B cell (primary cell): Measurements from ENCODE around the gene SPDYE3. TPM values are rescaled to one million over a fixed set of nuclear protein-coding genes. Genes with fewer than 3 reads are reported as not detected.
"Not testable (repeated sequence)": the region's sequence is repeated elsewhere in the genome, so short reads cannot be mapped to it uniquely, and the experiment has no call there.

ENCODE experiments used
- ATAC-seq: fragments of 200-7000 bp; cut with Tn5 transposase; one replicate; pipeline ENCODE4 v1.10.0; 2021; ENCODE audit warnings: low read depth, mild to moderate bottlenecking, moderate number of reproducible peaks, moderate library complexity
- CTCF ChIA-PET: fragments of 350-600 bp; sonication (Branson Sonifier 250); formaldehyde crosslinking; loops from one replicate; lab custom pipeline; 2021; ENCODE audit warnings: antibody characterized with exemption, inconsistent platforms; lab: Charles Lee
- POLR2A ChIA-PET: fragments of 350-600 bp; sonication (Branson Sonifier 250); formaldehyde crosslinking; loops from one replicate; lab custom pipeline; 2021; ENCODE audit warnings: antibody characterized with exemption; lab: Charles Lee
- DNase-seq: peaks from one replicate; pipeline ENCODE4 v3.0.0; 2013
- H2AFZ ChIP-seq: 2 replicates; pipeline ENCODE4 v1.6.1; 2012; ENCODE audit warnings: mild to moderate bottlenecking, low read depth, low read length; ENCODE audit not compliant: insufficient read depth, poor library complexity, severe bottlenecking
- H3K27ac ChIP-seq, 2 donors: 1 replicate in 1 of 2; 2 replicates in 1 of 2; pipeline ENCODE4 v1.5.1; 2012 to 2013; ENCODE audit warnings: low read length in 2 of 2, mild to moderate bottlenecking in 2 of 2, moderate library complexity in 1 of 2
- H3K27me3 ChIP-seq, 4 experiments: fragments of 200-600 bp in 1 of 4; sonication (generic) in 1 of 4; replicated peaks in 1 of 4; 1 replicate in 2 of 4; 2 replicates in 2 of 4; pipeline versions ENCODE4 v1.6.1 to v1.7.0; 2013 to 2016; ENCODE audit warnings: low read length in 3 of 4, mild to moderate bottlenecking in 2 of 4, mixed read lengths in 1 of 4, moderate library complexity in 1 of 4; ENCODE audit not compliant: insufficient read depth in 4 of 4, control insufficient read depth in 3 of 4; ENCODE audit errors: control extremely low read depth in 1 of 4
- H3K36me3 ChIP-seq, 2 experiments: replicated peaks in 1 of 2; 1 replicate in 1 of 2; 2 replicates in 1 of 2; pipeline versions ENCODE4 v1.6.1 to v1.7.1; 2013; ENCODE audit warnings: low read length in 1 of 2; ENCODE audit not compliant: insufficient read depth in 2 of 2, control insufficient read depth in 1 of 2; ENCODE audit errors: control extremely low read depth in 1 of 2, extremely low read depth in 1 of 2
- H3K4me1 ChIP-seq, 2 donors: fragments of 200-600 bp in 1 of 2; sonication (generic) in 1 of 2; 1 replicate in 1 of 2; 2 replicates in 1 of 2; pipeline versions ENCODE4 v1.5.1 to v1.6.1; 2013 to 2017; ENCODE audit warnings: low read length in 2 of 2; ENCODE audit not compliant: control insufficient read depth in 2 of 2, insufficient read depth in 2 of 2
- H3K4me2 ChIP-seq: replicated peaks from 2 replicates; pipeline ENCODE3; 2012; ENCODE audit warnings: mild to moderate bottlenecking, low read depth, low read length; ENCODE audit not compliant: poor library complexity, severe bottlenecking
- H3K4me3 ChIP-seq, 5 experiments: fragments of 200-600 bp in 1 of 5; sonication (generic) in 1 of 5; 1 replicate in 3 of 5; 2 replicates in 2 of 5; pipeline versions ENCODE4 v1.5.1 to v1.7.0; 2011 to 2016; ENCODE audit warnings: low read length in 4 of 5, mild to moderate bottlenecking in 4 of 5, low read depth in 2 of 5, control low read depth in 1 of 5, moderate library complexity in 1 of 5; ENCODE audit not compliant: insufficient read depth in 1 of 5; ENCODE audit errors: control extremely low read depth in 1 of 5, extremely low read depth in 1 of 5
- H3K79me2 ChIP-seq: fragments of 200-600 bp; sonication (generic); one replicate; pipeline ENCODE4 v1.6.0; 2016; ENCODE audit warnings: low read length; ENCODE audit not compliant: control insufficient read depth, insufficient read depth
- H3K9ac ChIP-seq: fragments of 200-600 bp; sonication (generic); 2 replicates; pipeline ENCODE4 v1.6.1; 2017; ENCODE audit warnings: mild to moderate bottlenecking, low read length, moderate library complexity
- H3K9me3 ChIP-seq, 3 donors: one replicate each; pipeline versions ENCODE4 v1.6.1 to v1.7.1; 2013; ENCODE audit warnings: low read length in 2 of 3; ENCODE audit not compliant: control insufficient read depth in 2 of 3, insufficient read depth in 1 of 3; ENCODE audit errors: control extremely low read depth in 1 of 3
- H4K20me1 ChIP-seq: 2 replicates; pipeline ENCODE4 v1.6.0; 2012; ENCODE audit warnings: mild to moderate bottlenecking, low read length; ENCODE audit not compliant: insufficient read depth, control insufficient read depth, poor library complexity, severe bottlenecking
- H3K27ac Mint-ChIP-seq: one replicate; pipeline ENCODE4 v1.8.0; 2021; ENCODE audit warnings: mixed read lengths
- H3K27me3 Mint-ChIP-seq: one replicate; pipeline ENCODE4 v1.8.0; 2021; ENCODE audit warnings: mixed read lengths
- H3K4me1 Mint-ChIP-seq: one replicate; pipeline ENCODE4 v1.8.0; 2021; ENCODE audit warnings: mixed read lengths
- H3K4me3 Mint-ChIP-seq: one replicate; pipeline ENCODE4 v1.8.0; 2021; ENCODE audit warnings: mixed read lengths
- H3K9me3 Mint-ChIP-seq: one replicate; pipeline ENCODE4 v1.8.0; 2022; ENCODE audit warnings: mixed read lengths; ENCODE audit not compliant: insufficient read depth
- WGBS: methylation state at CpG from one replicate; pipeline ENCODE4 v1.1.5; 2013; ENCODE audit warnings: missing lambda C conversion rate; ENCODE audit not compliant: insufficient coverage; 5-methylcytosine and 5-hydroxymethylcytosine counted together
- intact Hi-C: fragments of 100-400 bp; cut with micrococcal nuclease; formaldehyde crosslinking; loops from one replicate; pipeline ENCODE4 v1.10.0; 2022
- polyA plus RNA-seq: library from polyadenylated mRNA; depleted of rRNA; stranded (reverse); fragments of >200 nt; gene quantifications from 2 replicates; pipeline ENCODE4 v1.2.3, GENCODE V29; 2012
- total RNA-seq, 2 donors: library from RNA; stranded (reverse); fragments of 120-200 nt in 1 of 2; gene quantifications; 1 replicate in 1 of 2; 2 replicates in 1 of 2; pipeline versions ENCODE4 v1.2.3 to v1.2.4, GENCODE V29; 2013 to 2022

Gene SPDYE3
- total and polyA plus RNA-seq, 2 donors (not counting 1 experiment from before 2014, with no cell fraction given): not detected

DNA sequence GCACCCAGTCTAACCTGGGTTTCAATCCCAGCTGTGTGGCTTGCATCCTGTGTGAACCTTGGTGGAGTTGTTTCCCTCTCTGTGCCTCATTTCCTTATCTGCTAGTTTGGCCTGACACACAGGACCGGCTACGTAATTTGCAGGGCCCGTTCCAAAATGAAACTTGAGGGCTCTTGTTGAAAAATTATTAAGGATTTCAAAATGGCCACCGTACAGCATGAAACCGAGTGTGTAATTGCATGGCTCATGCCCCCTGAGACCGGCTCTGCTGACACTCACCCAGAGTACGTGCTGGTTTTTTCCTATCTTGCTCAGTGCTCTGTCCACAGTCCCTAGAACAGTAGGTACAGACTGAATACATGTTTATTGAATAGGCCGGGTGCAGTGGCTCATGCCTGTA lies 24.4 kb upstream of the SPDYE3 start:
- H3K4me3 ChIP-seq, H2AFZ ChIP-seq, H3K9me3 Mint-ChIP-seq, H3K4me2 ChIP-seq, ATAC-seq, H4K20me1 ChIP-seq, H3K27ac ChIP-seq, H3K4me1 Mint-ChIP-seq, H3K9me3 ChIP-seq, POLR2A ChIA-PET, H3K79me2 ChIP-seq, H3K4me3 Mint-ChIP-seq, H3K36me3 ChIP-seq, CTCF ChIA-PET, H3K4me1 ChIP-seq, H3K27me3 Mint-ChIP-seq, H3K27ac Mint-ChIP-seq, intact Hi-C loops, DNase-seq, H3K27me3 ChIP-seq, H3K9ac ChIP-seq: not testable (repeated sequence)
- 100% methylated on average over 2 of the region's 8 CpGs for WGBS

DNA sequence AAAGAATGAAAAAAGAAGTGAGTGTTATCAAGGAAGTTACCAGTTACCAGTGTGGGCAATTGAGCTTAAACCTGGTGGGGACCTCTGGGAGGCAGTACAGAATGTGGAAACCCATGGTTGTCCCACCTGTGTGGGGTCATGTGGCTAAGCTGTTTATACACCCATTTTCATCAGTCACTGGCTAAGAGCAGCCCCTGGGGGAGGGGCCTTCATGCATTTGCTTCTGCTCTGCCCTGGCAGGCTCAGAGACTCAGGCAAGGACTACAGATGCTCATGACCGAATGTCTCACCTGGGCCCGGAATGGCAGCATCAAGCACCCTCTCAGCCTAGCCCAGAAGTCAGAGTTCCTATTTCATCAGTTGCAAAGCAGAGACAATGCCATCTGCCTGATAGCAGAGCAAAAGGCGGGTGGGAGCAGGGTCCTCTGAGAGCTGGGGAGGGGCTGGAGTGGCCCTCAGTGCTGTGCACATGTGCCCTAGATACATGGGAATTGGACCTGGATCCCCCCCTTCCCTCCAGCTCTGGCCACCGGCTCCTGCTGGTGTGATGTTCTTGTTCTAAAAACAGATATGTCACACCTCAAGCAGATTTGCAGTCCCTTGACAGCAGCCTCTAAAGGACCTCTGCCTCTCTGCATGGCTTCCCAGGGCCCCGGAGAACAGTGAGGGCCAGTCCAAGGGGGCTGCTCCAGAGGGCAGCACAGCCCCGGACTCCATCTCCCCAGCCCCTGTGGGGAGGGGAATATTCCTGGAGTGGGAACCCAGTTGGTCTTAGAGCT lies 20.1 kb upstream of the SPDYE3 start:
- H4K20me1 ChIP-seq, H3K9ac ChIP-seq, H2AFZ ChIP-seq, ATAC-seq, H3K27ac Mint-ChIP-seq, POLR2A ChIA-PET, H3K27me3 Mint-ChIP-seq, H3K27me3 ChIP-seq, CTCF ChIA-PET, H3K36me3 ChIP-seq, H3K4me1 Mint-ChIP-seq, H3K27ac ChIP-seq, H3K9me3 ChIP-seq, DNase-seq, H3K4me1 ChIP-seq, H3K9me3 Mint-ChIP-seq, H3K4me3 ChIP-seq, H3K79me2 ChIP-seq, intact Hi-C loops, H3K4me2 ChIP-seq, H3K4me3 Mint-ChIP-seq: not testable (repeated sequence)
- 95% methylated on average over 4 of the region's 6 CpGs for WGBS

DNA sequence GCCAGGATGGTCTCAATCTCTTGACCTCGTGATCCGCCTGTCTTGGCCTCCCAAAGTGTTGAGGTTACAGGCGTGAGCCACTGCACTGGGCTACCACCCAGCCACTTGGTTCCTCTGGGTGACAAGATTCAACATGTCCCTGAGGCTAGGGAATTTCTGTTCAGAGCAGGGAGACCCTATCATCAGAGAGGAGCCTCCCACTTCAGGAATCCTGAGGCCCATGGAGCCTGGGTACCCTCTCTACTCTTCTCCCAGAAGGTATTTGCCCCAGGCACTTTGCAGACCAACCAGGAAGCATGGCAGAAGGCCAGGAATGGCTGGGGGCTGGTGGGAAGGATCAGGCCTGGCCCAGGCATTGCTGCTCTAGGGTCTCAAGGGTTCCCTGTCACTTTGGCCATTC lies 19.2 kb upstream of the SPDYE3 start:
- H3K9me3 ChIP-seq, H3K9ac ChIP-seq, H3K9me3 Mint-ChIP-seq, H4K20me1 ChIP-seq, DNase-seq, H2AFZ ChIP-seq, H3K4me1 ChIP-seq, H3K27me3 ChIP-seq, H3K4me2 ChIP-seq, H3K27ac Mint-ChIP-seq, H3K4me3 ChIP-seq, H3K4me1 Mint-ChIP-seq, H3K27me3 Mint-ChIP-seq, H3K36me3 ChIP-seq, intact Hi-C loops, H3K79me2 ChIP-seq, H3K4me3 Mint-ChIP-seq, CTCF ChIA-PET, H3K27ac ChIP-seq, POLR2A ChIA-PET, ATAC-seq: not testable (repeated sequence)
- WGBS: no CpG with 5 or more reads among the region's 3 CpGs

DNA sequence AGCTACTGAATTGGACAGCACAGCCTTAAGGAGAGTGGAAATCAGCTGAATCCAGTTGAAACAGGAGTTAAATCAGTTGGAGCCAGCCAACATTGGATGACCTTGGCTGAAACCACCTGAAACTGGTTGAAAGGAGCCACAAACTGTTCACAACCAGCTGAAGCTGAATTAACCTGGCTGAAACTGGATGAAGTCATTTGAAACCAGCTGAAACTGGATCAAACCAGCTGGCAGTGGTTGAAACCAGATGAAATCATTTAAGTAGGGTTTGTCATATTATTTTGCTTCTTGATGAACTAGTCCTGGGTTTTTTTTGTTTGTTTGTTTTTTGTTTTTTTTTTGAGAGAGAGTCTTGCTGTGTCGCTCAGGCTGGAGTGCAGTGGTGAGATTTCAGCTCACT lies 15.3 kb upstream of the SPDYE3 start:
- H3K9me3 ChIP-seq, H3K27me3 ChIP-seq, H3K79me2 ChIP-seq, CTCF ChIA-PET, H2AFZ ChIP-seq, H3K27ac Mint-ChIP-seq, H3K4me3 ChIP-seq, H3K27me3 Mint-ChIP-seq, H3K27ac ChIP-seq, intact Hi-C loops, H3K4me2 ChIP-seq, DNase-seq, H3K4me3 Mint-ChIP-seq, H3K9me3 Mint-ChIP-seq, ATAC-seq, POLR2A ChIA-PET, H3K4me1 ChIP-seq, H4K20me1 ChIP-seq, H3K9ac ChIP-seq, H3K4me1 Mint-ChIP-seq, H3K36me3 ChIP-seq: not testable (repeated sequence)
- WGBS: no CpG with 5 or more reads among the region's 1 CpG
